ENCODE data around the gene SCN3A.

GRCh38 chr2:165087933-165088901 lies 115.6 kb downstream of the SCN3A start:
- TF ChIP-seq EZH2 (IDR thresholded peaks at IDR 0.05; ENCODE audit: borderline replicate concordance, low read length), result no peak
- no peak for TF ChIP-seq CTCF (conservative IDR thresholded peaks at IDR 0.05 in 1 of 2, IDR thresholded peaks at IDR 0.05 in 1 of 2; ENCODE audit: extremely low read depth in 1 of 2, insufficient read depth in 1 of 2, low read depth in 1 of 2, low read length in 2 of 2)
